HG03457 (cell line): ENCODE results near the gene B4GALNT4.
"Not testable (repeated sequence)": the region's sequence is repeated elsewhere in the genome, so short reads cannot be mapped to it uniquely, and the experiment has no call there.

Experiments used
- ATAC-seq: cut with Tn5 transposase; IDR thresholded peaks from one replicate; pipeline ENCODE4 v1.9.1; 2021; ENCODE audit warnings: moderate number of reproducible peaks; ENCODE audit not compliant: unreplicated experiment

The B4GALNT4 gene

DNA sequence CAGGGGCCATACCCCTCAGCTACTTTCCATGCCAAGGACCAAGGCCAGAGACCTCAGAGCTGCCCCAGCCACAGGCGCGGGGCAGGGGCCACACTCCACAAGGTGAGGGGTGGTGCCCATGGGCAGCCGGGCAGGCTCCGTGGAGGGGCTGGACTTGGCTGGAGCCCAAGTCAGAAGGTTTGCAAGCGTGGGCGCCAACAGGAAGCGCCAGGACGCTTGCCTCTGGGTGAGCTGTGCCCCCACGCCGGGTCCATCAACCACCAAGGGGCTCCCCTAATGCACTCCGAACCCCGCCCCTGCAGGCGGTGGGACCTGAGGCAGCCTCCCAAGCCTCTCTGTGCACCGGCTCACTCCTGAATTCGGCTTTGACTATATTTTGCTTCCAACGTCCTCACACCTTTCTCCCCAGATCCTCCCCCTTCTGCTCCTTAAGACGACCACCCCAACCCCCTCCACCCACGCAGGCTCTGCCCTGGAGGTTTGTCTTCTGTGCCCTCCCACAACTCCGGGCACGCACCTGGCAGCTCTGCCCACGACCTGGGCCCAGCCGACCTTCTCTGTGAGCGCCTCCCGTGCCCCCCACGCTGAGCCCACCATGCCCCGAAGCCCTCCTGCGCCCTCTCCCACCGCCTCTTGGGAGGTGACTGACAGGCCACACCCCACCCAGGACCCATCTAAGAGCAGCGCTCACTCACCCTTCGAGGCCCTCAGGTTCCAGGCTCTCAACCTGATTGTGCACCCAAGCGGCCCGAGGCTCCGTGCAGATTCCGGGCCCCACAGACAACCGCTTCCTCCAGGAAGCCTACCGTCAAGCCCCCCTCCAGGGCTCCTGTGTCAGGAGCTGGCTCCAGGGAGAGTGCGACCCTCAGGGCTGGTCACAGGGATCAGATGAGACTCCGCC is 22.1 kb downstream of the B4GALNT4 start:
- ATAC-seq, result no peak

DNA sequence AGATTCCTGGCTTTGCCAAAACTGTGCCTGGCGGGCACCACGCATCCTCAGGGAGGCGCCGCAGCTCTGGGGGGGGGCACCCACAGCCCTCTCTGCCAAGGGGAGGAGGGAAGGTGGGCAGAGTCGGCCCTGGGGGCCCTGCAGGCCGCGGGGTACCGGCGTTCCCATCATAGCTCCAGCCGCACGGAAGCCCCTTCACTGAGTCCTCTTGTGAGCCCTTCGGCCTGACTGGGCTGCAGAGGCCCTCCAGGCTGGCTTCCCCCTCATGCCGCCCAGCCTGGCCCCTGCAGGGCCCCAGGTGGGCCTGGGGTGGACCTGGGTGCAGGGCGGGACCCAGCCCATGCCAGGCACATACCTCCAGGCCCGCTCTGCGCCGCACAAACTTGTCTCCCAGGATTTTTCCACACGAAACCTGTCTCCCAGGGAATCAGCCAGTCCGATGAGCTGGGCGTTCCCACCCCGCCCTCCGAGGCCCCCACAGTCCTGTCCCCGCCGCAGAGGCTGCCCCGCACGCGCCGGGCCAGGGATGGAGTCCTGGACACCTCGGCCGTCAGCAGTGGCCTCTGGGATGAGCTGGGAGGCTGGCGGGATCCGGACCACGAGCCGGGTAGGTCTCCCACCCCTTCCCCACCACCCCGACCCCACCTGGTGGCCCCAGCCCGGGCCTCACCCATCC is 22.9 kb downstream of the B4GALNT4 start:
- ATAC-seq, result no peak

DNA sequence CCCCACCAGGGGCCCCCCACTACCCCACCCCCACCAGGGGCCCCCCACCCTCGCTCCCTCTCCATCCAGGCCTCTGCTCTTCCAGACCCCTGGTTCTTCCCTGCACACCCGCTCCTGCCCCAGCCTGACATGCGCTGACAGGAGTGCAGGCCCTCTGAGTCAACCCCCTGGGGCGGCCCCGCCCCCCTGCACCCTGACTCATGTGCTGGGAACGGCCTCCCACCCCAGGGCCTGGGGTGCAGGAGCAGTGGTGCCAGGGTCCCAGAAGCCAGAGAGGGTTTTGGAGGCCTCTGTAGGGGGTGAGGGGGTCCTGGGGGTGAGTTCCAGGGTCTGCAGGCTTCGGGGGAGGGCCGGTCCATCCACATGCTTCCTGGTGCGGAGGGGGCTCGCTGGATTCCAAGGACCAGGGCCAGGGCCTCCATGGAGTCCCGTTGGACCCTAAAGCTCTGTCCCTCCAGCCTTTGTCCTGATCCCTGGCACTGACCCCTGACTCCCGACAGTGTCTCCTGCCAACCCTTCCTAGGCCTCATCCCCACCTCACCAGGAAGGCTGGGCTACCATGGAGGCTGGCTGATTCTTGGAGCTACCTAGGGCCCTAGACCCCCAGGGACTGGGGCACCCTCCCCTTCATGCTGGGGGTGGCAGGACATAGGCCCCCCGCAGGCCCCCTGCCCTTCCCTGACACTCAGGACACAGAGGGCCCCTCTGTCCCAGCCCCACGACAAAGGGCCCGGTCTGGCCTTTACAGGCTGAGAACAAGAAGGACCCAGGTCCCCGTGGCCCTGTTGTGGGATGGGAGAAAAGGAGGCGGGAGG is 24.1 kb downstream of the B4GALNT4 start:
- ATAC-seq, result no peak

DNA sequence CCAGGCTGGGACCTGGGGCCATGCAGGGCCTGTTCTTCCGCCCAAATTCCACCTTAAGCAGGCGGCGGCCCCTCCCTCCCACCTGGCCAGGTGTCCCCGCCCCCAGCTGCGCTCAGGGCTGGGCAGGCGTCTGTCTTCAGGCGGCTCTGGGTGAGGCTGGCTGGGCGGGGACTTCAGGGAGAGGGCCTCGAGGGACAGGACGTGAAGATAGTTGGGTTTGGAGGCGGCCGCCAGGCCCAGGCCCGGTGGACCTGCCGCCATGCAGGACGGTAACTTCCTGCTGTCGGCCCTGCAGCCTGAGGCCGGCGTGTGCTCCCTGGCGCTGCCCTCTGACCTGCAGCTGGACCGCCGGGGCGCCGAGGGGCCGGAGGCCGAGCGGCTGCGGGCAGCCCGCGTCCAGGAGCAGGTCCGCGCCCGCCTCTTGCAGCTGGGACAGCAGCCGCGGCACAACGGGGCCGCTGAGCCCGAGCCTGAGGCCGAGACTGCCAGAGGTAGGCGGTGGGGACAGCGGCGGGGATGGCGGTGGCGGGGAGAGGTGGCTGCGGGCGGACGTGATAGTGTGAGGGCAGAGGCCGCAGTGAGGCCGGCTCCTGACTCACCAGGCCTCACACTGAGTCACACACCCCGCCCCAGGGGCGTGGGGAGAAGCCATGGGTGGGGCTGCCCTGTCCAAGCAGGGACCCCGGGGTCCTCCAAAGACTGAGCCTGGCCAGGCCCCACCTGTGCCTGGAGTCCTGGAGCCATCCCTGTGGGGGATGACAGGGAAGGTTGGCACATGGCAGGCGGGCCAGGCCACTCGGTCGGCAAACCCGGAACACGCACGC is 24.9 kb downstream of the B4GALNT4 start, which contains the start of gene PKP3:
Gene PKP3, plus strand, starts transcription at position 176 of the 824 bp plus-strand sequence. Its CDS starts 84 bp downstream, at position 260.
- ATAC-seq, result no peak

DNA sequence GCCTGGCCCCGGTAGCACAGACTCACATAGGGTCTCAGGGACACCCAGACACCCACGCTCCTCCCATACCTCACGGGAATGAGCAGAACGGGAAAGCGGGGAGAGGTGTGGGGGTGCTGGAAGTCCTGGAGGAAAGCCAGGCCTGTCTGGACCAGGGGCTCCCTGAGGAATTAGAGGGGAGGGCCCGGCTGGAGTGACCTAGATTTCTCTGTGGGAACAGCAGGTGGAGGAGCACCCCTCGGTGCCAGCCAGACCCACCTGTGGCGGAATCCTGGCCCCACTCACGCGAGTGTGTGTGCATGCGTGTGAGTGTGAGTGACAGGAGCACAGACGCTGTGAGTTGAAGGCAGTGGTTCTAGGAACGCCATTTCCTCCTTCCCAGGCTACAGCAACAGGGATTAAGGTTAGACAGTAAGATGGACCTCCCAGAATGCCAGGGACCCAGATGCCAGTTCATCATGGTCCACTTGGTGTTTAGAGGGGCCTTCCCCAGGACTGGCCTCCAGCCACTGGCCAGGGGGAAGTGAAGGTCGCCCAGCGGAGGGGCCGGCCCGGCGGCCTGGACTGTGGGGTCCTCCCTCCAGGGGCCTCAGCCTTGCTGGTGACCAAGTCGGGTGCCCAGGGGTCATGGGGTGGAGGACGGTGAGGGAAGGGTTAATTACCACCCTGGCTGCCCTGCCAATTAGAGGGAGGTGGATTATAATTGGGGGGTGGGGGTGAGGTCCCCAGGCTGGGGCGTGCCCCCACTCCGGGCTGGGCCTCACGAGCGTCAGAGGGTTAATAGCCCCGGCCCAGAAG is 25.8 kb downstream of the B4GALNT4 start:
- no peak for ATAC-seq

DNA sequence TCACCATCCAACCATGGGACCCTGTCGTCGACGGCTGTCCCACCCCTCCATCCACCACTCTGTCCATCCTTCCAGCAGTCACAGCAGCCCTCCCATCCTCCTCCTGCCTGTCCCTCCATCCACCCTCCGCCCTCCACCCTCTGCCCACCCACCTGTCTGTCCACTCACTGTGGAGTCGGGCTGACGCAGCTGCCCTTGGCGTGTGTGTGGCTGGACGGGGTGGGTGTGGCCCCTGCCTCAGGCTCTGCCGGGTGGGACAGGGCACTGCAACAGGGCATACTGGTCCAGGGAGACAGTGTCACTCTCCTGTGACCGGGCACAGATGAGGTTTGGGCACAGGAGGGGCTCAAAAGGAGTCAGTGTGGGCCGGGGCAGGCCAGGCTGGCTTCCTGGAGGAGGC is 26.6 kb downstream of the B4GALNT4 start:
- no peak for ATAC-seq

DNA sequence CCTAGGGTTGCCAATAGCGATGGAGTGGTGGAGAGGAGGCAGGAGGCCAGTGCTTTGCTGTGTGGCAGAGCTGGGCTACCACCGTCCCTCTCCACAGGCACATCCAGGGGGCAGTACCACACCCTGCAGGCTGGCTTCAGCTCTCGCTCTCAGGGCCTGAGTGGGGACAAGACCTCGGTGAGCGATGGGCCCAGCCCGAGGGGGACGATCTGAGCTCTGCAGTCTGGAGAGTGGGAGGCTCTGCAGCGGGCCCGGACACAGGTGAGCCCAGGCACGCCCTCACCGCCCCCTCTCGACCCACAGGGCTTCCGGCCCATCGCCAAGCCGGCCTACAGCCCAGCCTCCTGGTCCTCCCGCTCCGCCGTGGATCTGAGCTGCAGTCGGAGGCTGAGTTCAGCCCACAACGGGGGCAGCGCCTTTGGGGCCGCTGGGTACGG is 27.2 kb downstream of the B4GALNT4 start:
- ATAC-seq, result no peak

DNA sequence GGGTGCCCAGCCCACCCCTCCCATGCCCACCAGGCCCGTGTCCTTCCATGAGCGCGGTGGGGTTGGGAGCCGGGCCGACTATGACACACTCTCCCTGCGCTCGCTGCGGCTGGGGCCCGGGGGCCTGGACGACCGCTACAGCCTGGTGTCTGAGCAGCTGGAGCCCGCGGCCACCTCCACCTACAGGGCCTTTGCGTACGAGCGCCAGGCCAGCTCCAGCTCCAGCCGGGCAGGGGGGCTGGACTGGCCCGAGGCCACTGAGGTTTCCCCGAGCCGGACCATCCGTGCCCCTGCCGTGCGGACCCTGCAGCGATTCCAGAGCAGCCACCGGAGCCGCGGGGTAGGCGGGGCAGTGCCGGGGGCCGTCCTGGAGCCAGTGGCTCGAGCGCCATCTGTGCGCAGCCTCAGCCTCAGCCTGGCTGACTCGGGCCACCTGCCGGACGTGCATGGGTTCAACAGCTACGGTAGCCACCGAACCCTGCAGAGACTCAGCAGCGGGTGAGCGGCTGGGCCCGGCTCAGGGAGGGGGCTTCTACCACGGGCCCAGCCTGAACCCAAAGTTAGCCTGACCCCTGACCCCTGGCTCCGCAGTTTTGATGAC is 27.7 kb downstream of the B4GALNT4 start:
- no peak for ATAC-seq

DNA sequence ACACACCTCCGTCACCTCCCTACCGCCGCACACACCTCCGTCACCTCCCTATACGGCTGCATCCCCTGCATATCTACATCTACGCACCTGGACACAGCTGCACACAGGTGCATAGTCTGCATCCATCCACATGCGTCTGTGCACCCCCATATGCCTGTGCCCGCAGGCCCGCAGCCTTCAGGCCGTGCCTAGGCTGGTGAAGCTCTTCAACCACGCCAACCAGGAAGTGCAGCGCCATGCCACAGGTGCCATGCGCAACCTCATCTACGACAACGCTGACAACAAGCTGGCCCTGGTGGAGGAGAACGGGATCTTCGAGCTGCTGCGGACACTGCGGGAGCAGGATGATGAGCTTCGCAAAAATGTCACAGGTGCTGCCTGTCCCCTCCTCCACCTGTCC is 29.5 kb downstream of the B4GALNT4 start:
- no peak for ATAC-seq

DNA sequence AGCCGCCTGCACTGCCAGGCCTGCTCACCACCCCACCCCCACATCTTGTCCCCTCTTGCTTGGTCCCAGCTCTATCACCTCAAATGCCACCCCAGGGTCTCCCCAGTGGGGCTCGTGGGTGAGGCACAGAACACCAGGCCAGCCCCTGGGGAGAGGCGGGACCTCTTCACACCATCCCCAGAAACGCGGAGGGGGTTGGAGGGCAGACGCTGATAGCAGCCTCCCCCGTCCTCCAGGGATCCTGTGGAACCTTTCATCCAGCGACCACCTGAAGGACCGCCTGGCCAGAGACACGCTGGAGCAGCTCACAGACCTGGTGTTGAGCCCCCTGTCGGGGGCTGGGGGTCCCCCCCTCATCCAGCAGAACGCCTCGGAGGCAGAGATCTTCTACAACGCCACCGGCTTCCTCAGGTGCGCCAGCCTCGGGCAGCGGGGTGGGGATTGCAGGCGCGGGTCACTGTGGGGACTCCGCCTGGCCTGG is 30.5 kb downstream of the B4GALNT4 start:
- ATAC-seq, result no peak

DNA sequence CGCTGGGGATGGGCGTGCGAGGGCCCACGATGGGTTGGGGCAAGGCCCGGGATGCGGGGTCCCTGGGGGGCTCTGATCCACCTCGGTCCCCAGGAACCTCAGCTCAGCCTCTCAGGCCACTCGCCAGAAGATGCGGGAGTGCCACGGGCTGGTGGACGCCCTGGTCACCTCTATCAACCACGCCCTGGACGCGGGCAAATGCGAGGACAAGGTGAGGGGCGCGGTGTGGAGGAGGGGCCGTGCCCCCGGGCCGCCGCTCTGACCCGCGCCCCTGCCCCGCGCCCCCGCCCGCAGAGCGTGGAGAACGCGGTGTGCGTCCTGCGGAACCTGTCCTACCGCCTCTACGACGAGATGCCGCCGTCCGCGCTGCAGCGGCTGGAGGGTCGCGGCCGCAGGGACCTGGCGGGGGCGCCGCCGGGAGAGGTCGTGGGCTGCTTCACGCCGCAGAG is 31.0 kb downstream of the B4GALNT4 start:
- no peak for ATAC-seq

DNA sequence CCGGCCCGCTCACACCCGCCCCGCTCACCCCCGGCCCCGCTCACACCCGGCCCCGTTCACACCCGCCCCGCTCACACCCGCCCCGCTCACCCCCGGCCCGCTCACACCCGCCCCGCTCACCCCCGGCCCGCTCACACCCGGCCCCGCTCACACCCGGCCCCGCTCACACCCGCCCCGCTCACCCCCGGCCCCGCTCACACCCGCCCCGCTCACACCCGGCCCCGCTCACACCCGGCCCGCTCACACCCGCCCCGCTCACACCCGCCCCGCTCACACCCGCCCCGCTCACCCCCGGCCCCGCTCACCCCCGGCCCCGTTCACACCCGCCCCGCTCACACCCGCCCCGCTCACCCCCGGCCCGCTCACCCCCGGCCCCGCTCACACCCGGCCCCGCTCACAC is 31.9 kb downstream of the B4GALNT4 start:
- not testable (repeated sequence) for ATAC-seq

DNA sequence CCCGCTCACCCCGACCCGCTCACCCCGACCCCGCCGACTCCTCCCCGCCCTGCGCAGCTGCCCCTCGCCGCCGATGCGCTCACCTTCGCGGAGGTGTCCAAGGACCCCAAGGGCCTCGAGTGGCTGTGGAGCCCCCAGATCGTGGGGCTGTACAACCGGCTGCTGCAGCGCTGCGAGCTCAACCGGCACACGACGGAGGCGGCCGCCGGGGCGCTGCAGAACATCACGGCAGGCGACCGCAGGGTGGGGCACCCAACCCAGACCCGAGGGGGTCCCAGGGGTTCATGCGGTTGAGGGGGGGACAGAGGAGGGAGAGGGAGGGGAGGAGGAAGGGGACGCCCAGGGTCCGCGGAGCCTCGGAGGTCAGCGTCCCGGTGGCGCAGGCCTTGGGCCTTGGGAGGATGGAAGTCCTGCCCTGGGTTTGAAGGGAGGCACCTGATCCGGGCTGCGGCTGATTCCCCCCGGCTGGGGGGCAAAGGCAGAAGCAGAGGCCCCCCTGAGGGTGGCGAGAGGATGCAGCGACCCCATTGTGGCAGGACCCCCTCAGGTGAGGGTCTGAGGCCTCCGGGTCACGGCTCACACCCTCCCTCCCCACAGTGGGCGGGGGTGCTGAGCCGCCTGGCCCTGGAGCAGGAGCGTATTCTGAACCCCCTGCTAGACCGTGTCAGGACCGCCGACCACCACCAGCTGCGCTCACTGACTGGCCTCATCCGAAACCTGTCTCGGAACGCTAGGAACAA is 33.9 kb downstream of the B4GALNT4 start:
- ATAC-seq, result no peak

DNA sequence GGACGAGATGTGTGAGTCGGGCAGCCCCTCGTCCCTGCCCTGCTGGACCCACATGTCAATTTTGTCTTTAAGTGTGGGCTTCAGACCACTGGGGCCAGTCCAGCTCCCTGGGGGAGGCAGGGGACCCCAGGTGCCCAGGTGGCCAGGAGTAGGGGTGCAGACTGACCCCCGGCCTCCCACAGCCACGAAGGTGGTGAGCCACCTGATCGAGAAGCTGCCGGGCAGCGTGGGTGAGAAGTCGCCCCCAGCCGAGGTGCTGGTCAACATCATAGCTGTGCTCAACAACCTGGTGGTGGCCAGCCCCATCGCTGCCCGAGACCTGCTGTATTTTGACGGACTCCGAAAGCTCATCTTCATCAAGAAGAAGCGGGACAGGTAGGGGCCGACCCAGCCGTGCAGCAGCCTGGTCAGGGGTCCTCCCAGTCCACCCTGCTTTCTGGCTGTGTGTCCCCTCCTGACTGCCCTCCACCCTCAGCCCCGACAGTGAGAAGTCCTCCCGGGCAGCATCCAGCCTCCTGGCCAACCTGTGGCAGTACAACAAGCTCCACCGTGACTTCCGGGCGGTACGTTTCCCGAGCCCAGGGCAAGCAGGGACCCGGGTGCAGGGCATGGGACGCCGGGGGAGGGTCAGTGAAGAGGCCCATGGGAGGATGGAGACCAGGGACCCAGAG is 34.6 kb downstream of the B4GALNT4 start:
- ATAC-seq, result no peak

DNA sequence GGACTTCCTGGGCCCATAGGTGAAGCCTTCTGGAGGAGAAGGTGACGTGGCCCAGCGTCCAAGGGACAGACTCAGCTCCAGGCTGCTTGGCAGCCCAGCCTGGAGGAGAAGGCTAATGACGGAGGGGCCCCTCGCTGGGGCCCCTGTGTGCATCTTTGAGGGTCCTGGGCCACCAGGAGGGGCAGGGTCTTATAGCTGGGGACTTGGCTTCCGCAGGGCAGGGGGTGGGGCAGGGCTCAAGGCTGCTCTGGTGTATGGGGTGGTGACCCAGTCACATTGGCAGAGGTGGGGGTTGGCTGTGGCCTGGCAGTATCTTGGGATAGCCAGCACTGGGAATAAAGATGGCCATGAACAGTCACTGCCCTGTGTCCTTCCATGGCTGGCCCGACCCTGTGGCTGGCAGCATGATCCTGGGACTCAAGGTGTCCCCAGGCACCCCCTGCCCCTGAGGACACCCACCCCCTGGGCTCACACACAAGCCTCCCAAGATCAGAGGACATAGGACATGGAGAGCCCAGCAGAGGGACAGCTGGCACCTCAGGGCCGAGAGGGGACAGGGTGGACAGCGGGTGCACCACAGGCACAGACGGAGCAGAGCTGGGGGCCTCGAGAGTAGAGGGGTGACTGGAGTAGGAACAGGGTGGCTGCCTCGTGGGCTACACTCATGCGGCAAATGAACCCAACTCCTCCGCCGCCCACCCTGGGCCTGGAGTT is 35.4 kb downstream of the B4GALNT4 start:
- no peak for ATAC-seq

DNA sequence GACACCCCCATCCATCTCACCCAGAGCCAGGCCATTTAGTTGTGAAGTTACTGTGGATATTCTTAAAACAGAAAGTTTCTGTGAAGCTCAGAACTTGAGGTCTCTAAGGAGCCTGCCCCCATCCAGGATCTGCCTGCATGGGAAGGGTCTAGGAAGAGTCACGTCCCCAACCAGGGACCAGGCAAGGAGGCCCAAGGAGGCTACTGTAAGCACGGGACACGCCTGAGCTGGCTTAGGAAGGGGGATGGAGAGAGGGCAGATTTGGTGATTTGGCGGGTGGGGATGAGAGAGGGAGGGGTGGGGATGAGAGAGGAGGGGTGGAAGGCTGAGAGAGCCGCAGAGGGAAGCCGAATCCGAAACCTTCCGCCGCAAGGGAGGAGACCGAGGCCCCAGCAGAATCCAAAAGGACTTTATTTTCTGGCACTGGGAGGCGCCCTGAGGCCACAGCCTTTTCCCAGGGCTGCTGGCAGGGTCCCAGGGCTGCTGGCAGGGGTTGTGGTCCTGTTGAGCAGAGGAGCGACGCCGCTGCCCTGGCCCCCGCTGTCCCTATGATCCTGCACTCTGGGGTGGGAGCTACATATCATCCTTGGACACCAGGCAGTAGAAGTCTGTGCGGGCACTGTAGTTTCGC is 36.1 kb downstream of the B4GALNT4 start:
- ATAC-seq, result no peak
